Panc1 (cell line): ENCODE data around the gene SCN3B. TPM values are rescaled to one million over a fixed set of nuclear protein-coding genes. Genes with fewer than 3 reads are reported as not detected.

Experiments used
- ATAC-seq: fragments of 200-7000 bp; cut with Tn5 transposase; 2 replicates; pipeline ENCODE4 v1.9.1; 2020; ENCODE audit warnings: mild to moderate bottlenecking, moderate library complexity
- BruUV-seq: library from RNA; stranded (reverse); fragments of 400-500 nt; replicated peaks from 2 replicates; lab custom pipeline; 2021; lab: Mats Ljungman, UMichigan
- CTCF ChIA-PET: fragments of 300-600 bp; sonication (Branson Sonifier 250); formaldehyde crosslinking; loops from one replicate; lab custom pipeline; 2022; ENCODE audit warnings: antibody characterized with exemption; lab: Charles Lee
- POLR2A ChIA-PET: fragments of 300-600 bp; sonication (Branson Sonifier 250); formaldehyde crosslinking; loops from one replicate; lab custom pipeline; 2022; ENCODE audit warnings: antibody characterized with exemption; lab: Charles Lee
- DNase-seq: peaks from one replicate; pipeline ENCODE4 v3.0.0-alpha.2; 2010; ENCODE audit warnings: low read depth, low spot score
- H3K27ac ChIP-seq: 2 replicates; pipeline ENCODE4 v1.5.1; 2011; ENCODE audit warnings: mild to moderate bottlenecking, low read length, inconsistent platforms
- H3K27me3 ChIP-seq: fragments of 200-500 bp; sonication (Bioruptor generic); 2 replicates; pipeline ENCODE4 v1.6.0; 2014; ENCODE audit warnings: low read length, inconsistent platforms; ENCODE audit not compliant: control insufficient read depth, insufficient read depth
- H3K36me3 ChIP-seq: fragments of 200-500 bp; sonication (Bioruptor generic); 2 replicates; pipeline ENCODE4 v1.5.1; 2014; ENCODE audit warnings: inconsistent platforms, mild to moderate bottlenecking, low read length, moderate library complexity; ENCODE audit not compliant: control insufficient read depth, insufficient read depth
- H3K4me1 ChIP-seq: 2 replicates; pipeline ENCODE4 v1.5.1; 2011; ENCODE audit warnings: inconsistent platforms, mild to moderate bottlenecking, low read length, moderate library complexity; ENCODE audit not compliant: control insufficient read depth, insufficient read depth
- H3K4me3 ChIP-seq, 2 experiments: 2 replicates each; pipeline ENCODE4 v1.5.1; 2011 to 2012; ENCODE audit warnings: low read depth in 2 of 2, low read length in 2 of 2, mild to moderate bottlenecking in 2 of 2, inconsistent platforms in 1 of 2, moderate library complexity in 1 of 2
- H3K9me3 ChIP-seq: fragments of 200-500 bp; sonication (Bioruptor generic); 2 replicates; pipeline ENCODE4 v1.5.1; 2014; ENCODE audit warnings: low read depth, mild to moderate bottlenecking, inconsistent platforms, low read length, moderate library complexity; ENCODE audit not compliant: control insufficient read depth, insufficient read depth
- CTCF ChIP-seq: fragments of 450-650 bp; IDR thresholded peaks from 2 replicates; pipeline ENCODE4 v1.5.1; 2017; ENCODE audit warnings: mild to moderate bottlenecking
- POLR2AphosphoS5 ChIP-seq: IDR thresholded peaks from 2 replicates; pipeline ENCODE4 v1.6.1; 2012; ENCODE audit warnings: mild to moderate bottlenecking, low read depth, low read length, moderate library complexity
- SIN3A ChIP-seq: IDR thresholded peaks from 2 replicates; pipeline ENCODE4 v1.6.1; 2012; ENCODE audit warnings: low read depth, mild to moderate bottlenecking, low read length, moderate library complexity, borderline replicate concordance; ENCODE audit not compliant: insufficient read depth
- TCF7L2 ChIP-seq: IDR thresholded peaks from 2 replicates; pipeline ENCODE4 v1.6.1; 2011; ENCODE audit warnings: mild to moderate bottlenecking, low read depth, low read length, inconsistent platforms
- in situ Hi-C: cut with HindIII; loops from 2 replicates; pipeline ENCODE4 v1.10.0; 2016; ENCODE audit warnings: low sequenced_read_pairs, low pct_unique_long_range_greater_than_20kb
- intact Hi-C: fragments of 100-400 bp; cut with micrococcal nuclease; formaldehyde crosslinking; loops from one replicate; pipeline ENCODE4 v1.10.0; 2022; ENCODE audit not compliant: unreplicated experiment
- total RNA-seq: library from RNA; stranded (reverse); gene quantifications from one replicate; pipeline ENCODE4 v1.2.1, GENCODE V29; 2021; ENCODE audit not compliant: unreplicated experiment
- TF ChIP-seq, protein P1 (sequence below), 2 experiments: IDR thresholded peaks; 2 replicates each; pipeline ENCODE4 v1.6.1; 2011 to 2012; ENCODE audit warnings: low read depth in 2 of 2, control low read depth in 1 of 2, low read length in 1 of 2, mild to moderate bottlenecking in 1 of 2, moderate library complexity in 1 of 2; ENCODE audit not compliant: insufficient read depth in 1 of 2

Gene SCN3B
- total RNA-seq, 1 experiment from 2014 or later, result 0.10 TPM

DNA sequence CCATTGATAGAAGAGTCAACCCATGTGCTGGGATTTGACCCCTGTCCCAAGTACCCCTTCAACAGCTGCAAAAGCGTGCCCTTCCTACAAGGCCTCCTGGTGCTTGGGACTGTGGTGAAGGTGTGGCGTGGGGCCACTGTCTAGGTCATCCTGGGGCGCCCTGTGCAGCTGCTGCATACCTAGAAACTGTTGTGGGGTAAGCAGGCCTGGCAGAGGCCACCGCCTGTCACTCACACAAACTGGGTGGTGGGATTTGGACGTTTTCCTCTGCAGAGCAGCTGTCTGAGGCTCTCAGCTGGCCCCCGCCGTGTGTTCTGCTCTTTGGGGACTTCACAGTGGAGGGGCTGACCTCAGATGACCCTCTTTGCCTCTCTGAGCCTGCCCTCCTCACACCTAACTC lies 69.7 kb downstream of the SCN3B start:
- ChIA-PET CTCF (no interaction called here), POLR2A (no interaction called here)
- TF ChIP-seq POLR2AphosphoS5, result no peak
- ATAC-seq (no peak), DNase-seq (no peak)
- no peak overlapping the region for H3K4me3 ChIP-seq
- intact Hi-C loops, result loop anchor here (10.0 kb wide), 1 partner anchor 480 kb away; no protein-coding TSS in a partner anchor
- H3K36me3 ChIP-seq, result no peaks in the 10 kb centered on the region; the same call in 1 of the 2 replicates
- peaks cover 10% of the 10 kb centered on the region for H3K27me3 ChIP-seq
- no peak overlapping the region for H3K27ac ChIP-seq
- in situ Hi-C loops, result no loop called here
- no peaks in the 10 kb centered on the region for H3K4me1 ChIP-seq
- no TSS peak for BruUV-seq
- no peaks in the 10 kb centered on the region for H3K9me3 ChIP-seq

GRCh38 chr11:123584186-123584585 lies 70.2 kb downstream of the SCN3B start:
- TF ChIP-seq SIN3A (no peak), POLR2AphosphoS5 (no peak), TCF7L2 (no peak), CTCF (no peak)
- TF ChIP-seq, protein P1, sequence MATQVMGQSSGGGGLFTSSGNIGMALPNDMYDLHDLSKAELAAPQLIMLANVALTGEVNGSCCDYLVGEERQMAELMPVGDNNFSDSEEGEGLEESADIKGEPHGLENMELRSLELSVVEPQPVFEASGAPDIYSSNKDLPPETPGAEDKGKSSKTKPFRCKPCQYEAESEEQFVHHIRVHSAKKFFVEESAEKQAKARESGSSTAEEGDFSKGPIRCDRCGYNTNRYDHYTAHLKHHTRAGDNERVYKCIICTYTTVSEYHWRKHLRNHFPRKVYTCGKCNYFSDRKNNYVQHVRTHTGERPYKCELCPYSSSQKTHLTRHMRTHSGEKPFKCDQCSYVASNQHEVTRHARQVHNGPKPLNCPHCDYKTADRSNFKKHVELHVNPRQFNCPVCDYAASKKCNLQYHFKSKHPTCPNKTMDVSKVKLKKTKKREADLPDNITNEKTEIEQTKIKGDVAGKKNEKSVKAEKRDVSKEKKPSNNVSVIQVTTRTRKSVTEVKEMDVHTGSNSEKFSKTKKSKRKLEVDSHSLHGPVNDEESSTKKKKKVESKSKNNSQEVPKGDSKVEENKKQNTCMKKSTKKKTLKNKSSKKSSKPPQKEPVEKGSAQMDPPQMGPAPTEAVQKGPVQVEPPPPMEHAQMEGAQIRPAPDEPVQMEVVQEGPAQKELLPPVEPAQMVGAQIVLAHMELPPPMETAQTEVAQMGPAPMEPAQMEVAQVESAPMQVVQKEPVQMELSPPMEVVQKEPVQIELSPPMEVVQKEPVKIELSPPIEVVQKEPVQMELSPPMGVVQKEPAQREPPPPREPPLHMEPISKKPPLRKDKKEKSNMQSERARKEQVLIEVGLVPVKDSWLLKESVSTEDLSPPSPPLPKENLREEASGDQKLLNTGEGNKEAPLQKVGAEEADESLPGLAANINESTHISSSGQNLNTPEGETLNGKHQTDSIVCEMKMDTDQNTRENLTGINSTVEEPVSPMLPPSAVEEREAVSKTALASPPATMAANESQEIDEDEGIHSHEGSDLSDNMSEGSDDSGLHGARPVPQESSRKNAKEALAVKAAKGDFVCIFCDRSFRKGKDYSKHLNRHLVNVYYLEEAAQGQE (IDR thresholded peaks at IDR 0.05; ENCODE audit: insufficient read depth in 1 of 2, low read depth in 2 of 2, low read length in 1 of 2), result no peak
- no peaks in the 10 kb centered on the region; the same call in 1 of the 2 replicates for H3K36me3 ChIP-seq
- peaks cover 10% of the 10 kb centered on the region for H3K27me3 ChIP-seq
- ChIA-PET CTCF (no interaction called here), POLR2A (no interaction called here)
- no peak overlapping the region for H3K4me3 ChIP-seq
- no peak for DNase-seq
- no peaks in the 10 kb centered on the region for H3K9me3 ChIP-seq
- intact Hi-C loops (loop anchor here (10.0 kb wide), 1 partner anchor 479 kb away; no protein-coding TSS in a partner anchor), in situ Hi-C loops (no loop called here)
- BruUV-seq, result no TSS peak
- H3K27ac ChIP-seq, result no peak overlapping the region
- no peaks in the 10 kb centered on the region for H3K4me1 ChIP-seq
- no peak for ATAC-seq

DNA sequence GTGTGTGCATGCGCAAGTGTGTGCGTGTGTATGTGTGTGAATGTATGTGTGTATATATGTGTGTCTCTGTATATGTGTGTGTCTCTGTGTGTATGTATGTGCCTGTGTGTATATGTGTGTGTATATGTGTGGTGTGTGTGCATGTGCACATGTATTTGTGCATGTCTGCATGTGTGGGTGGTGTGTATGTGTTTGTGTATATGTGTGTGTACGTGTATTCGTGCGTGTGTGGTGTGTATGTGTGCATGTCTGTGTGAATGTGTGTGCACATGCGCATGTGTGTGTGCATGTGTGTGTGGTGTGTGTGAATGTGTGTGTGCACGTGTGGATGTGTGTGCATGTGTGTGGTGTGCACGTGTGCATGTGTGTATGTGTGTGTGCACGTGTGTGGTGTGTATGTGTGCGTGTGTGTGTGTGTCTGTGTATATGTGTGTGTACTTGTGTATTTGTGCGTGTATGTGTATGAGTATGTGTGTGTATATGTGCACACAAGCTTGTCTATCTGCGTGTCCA lies 71.4 kb downstream of the SCN3B start:
- Histone ChIP-seq H3K9me3 (no peaks in the 10 kb centered on the region), H3K4me1 (no peaks in the 10 kb centered on the region), H3K36me3 (no peaks in the 10 kb centered on the region; the same call in 1 of the 2 replicates), H3K27me3 (peaks cover 10% of the 10 kb centered on the region), H3K4me3 (no peak overlapping the region), H3K27ac (no peak overlapping the region)
- intact Hi-C loops (loop anchor here (10.0 kb wide), 1 partner anchor 478 kb away; no protein-coding TSS in a partner anchor), in situ Hi-C loops (no loop called here)
- ChIA-PET CTCF (no interaction called here), POLR2A (no interaction called here)
- no TSS peak for BruUV-seq
- no peak for DNase-seq
- no peak for ATAC-seq
- TF ChIP-seq POLR2AphosphoS5, result no peak
- no peak for TF ChIP-seq CTCF
- no peak for TF ChIP-seq TCF7L2
- TF ChIP-seq SIN3A, result no peak
- TF ChIP-seq, protein P1 (IDR thresholded peaks at IDR 0.05; ENCODE audit: insufficient read depth in 1 of 2, low read depth in 2 of 2, low read length in 1 of 2), result no peak
